Fibroblast of the aortic adventitia (primary cell): ENCODE measurements around the gene DNMT3A. TPM values are rescaled to one million over a fixed set of nuclear protein-coding genes. Genes with fewer than 3 reads are reported as not detected.

Experiments used
- DNase-seq: peaks from one replicate; pipeline ENCODE4 v3.0.0-alpha.2; 2010; ENCODE audit warnings: low read depth
- H3K4me3 ChIP-seq: 2 replicates; pipeline ENCODE4 v1.5.1; 2011; ENCODE audit warnings: low read depth, mild to moderate bottlenecking, control low read depth, low read length, moderate library complexity
- total RNA-seq: library from RNA; depleted of rRNA; stranded (reverse); fragments of >200 nt; gene quantifications from 2 replicates; pipeline ENCODE4 v1.2.3, GENCODE V29; 2012; ENCODE audit warnings: low replicate concordance
- TF ChIP-seq, protein P1 (sequence below): IDR thresholded peaks from 2 replicates; pipeline ENCODE4 v1.5.1; 2011; ENCODE audit warnings: mild to moderate bottlenecking, low read length, control low read depth, inconsistent platforms; ENCODE audit not compliant: insufficient read depth

DNMT3A gene
- total RNA-seq, 1 donor = 10.8 TPM

DNA sequence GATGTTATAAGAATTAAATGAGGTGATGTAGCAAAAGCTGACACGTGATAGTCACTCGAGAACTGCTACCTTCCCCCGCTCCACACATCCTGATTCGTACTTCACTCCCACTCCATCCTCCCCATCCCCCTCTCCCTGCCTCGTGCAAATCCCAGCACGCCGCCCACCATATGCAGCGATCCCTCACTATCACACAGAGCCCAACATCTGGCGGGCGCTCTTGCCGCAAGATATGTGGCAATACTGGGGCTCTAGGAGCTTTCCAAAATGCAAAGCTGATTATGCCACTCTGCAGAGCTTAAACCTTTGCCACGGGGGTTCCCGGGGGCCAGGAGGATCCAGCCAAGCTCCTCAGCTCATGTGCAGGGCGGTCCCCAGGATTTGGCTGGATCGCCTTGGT, 37.4 kb downstream of the DNMT3A start:
- no peak overlapping the region for H3K4me3 ChIP-seq
- TF ChIP-seq, protein P1, sequence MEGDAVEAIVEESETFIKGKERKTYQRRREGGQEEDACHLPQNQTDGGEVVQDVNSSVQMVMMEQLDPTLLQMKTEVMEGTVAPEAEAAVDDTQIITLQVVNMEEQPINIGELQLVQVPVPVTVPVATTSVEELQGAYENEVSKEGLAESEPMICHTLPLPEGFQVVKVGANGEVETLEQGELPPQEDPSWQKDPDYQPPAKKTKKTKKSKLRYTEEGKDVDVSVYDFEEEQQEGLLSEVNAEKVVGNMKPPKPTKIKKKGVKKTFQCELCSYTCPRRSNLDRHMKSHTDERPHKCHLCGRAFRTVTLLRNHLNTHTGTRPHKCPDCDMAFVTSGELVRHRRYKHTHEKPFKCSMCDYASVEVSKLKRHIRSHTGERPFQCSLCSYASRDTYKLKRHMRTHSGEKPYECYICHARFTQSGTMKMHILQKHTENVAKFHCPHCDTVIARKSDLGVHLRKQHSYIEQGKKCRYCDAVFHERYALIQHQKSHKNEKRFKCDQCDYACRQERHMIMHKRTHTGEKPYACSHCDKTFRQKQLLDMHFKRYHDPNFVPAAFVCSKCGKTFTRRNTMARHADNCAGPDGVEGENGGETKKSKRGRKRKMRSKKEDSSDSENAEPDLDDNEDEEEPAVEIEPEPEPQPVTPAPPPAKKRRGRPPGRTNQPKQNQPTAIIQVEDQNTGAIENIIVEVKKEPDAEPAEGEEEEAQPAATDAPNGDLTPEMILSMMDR = no peak
- DNase-seq = no peak

DNA sequence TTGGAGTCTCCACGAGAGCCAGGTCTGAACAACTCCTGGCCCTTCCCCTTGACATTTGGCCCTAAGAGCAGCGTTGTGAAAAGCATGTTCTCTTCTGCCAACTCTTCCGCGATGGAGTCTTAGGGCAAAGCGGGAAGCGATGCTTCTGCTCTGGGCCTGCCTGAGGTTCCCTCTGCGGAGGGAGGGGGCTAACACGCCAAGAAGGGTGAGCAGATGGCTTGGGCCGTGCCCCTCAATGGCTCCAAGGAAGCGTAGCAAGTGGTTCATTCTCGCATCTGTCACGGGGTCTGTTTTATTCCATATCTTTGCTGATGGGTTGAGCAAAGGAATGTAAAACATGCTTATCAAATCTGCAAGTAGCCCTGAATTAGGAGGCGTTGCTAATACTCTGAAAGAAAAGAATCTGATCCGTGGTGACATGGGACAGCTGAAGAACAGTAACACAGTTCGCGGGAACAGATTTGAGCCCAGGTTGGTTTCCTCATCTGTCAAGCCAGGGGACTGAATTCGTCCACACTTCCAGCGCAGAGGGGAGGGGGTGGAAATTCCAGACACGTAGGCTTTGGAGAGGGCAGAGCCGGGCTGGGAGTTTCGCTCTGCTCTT, 38.0 kb downstream of the DNMT3A start:
- TF ChIP-seq, protein P1 = no peak
- DNase-seq = no peak
- no peak overlapping the region for H3K4me3 ChIP-seq

DNA sequence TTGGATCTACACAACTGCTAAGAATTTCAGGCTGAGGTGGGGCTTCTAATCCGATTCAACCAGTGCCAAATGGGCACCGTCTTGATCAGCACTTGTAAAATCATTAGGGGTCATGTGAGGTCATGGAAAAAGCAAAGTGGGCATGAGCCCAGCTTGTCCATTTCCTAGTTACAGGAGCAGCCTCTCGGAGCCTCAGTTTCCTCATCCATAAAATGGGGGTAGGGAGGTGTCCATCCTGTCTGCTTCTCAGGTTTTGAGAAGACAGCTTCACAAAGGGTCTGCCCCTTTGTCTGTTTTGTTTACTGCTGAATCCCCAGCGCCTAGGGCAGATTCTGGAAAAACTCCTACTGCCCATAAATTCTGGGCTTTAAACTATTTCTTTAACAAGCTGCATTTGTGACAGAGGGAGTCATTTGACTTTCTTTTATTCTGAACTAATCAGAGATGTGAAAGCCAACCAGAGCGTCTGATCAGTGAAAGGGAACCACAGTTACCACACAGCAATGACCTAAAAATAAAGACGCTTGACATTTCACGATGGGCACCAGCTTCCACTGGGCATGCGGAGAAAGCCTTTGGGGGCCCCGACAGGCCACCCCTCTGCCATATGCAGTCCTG, 38.9 kb downstream of the DNMT3A start:
- no peak for DNase-seq
- no peak overlapping the region for H3K4me3 ChIP-seq
- TF ChIP-seq, protein P1 = no peak

DNA sequence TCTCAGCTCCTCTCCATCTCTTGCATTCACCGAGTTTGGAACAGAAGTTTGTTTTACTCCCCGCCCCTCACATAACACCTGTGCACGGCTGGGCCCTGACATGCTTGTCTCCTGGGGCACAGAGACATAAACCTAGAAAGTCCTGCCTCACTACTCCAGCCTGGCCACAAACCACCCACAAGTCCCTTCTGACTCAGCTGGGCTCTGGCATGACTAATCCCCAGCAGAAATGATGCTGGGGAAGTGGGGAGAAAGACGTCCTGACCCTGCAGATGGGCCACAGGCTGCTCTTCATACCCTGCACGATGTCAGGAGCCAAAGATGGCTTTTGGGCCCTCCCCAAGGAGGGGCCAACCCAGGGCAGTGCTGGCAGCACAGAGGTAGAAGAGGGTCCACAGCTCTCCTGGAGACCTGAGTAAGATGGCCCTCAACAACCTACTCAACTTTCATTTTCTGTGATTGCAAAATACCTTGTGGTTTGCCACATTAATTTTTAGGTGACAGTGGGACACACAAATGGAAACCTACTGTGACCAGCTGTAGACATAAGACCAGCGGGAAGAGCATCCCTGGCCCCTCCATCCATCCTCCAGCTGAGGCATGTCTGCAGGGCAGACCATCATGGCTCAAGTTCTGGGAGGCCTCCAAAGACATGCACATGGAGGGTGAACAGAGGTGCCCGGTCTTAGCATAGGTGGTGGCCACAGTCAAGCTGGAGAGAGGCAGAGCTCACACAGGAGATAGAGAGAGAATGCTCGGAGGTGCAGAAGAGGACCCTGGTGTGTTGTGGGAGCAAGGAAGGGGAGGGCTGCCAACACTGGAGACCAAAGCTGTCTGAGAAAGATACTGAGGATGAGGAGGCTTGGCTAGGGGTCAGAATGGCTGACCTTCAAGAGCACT, 40.0 kb downstream of the DNMT3A start:
- TF ChIP-seq, protein P1 = no peak
- DNase-seq = peak; percentile 52
- H3K4me3 ChIP-seq = no peak overlapping the region

DNA sequence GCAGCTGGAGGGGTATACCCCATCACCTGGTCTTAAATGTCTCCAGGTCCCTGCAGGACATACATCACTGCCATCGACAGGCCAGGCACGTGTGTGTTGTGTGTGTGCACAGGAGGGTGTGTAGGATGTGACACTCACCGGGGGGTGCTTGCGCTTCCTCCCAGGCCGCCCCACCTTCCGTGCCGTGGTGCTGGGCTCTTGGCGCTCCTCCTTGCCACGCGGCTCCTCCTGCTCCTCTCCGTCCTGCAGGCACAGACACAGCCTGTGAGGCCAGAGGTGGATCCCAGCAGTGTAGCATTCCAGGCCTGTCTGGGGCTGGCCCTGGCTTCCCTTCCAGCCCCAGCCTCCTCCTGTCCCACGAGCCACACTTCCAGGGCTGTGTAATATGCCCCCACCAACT, 41.7 kb downstream of the DNMT3A start:
- TF ChIP-seq, protein P1 = no peak
- H3K4me3 ChIP-seq = no peak overlapping the region
- no peak for DNase-seq

DNA sequence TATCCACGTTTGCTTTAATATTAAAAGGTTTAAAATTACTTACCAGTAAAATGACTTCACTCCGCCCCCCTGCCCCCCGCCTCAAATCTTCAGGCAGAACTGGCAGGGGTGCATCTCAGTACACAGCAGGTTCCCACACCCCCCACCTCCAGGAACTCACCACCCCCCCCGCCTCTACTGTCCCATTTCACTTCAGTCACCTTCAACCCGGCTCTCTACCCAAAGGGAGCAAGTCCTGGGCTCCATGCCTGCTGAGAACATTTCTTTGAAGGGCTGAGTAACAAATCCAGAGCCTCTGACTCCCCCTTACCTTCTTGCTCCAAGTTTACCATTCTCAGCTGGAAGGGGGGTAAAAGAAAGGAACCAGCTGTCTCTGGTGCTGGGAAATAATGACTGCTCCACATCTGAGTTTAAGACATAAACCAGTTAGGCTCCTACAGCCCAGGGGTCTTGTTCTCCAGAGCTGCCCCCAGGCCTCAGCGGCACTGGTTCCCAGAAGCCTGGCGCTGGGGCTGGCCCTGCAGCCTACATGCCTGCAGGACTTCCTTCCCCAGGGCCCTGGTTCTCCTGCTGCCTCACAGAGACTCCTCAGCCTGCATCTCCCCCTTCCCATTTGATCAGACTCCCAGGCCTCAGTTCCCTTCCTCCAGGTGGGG, 42.8 kb downstream of the DNMT3A start:
- DNase-seq = no peak
- no peak overlapping the region for H3K4me3 ChIP-seq
- TF ChIP-seq, protein P1 = no peak
